ENCODE measurements around the gene TMEM238L.
"Not testable (repeated sequence)": the region's sequence is repeated elsewhere in the genome, so short reads cannot be mapped to it uniquely, and the experiment has no call there.

TMEM238L gene

GRCh38 chr17:10803830-10804475 lies at the start of gene TMEM238L:
Gene TMEM238L (minus strand): TSS chr17:10804099. CDS start chr17:10803963, 136 bp downstream.
- DNase-seq (ENCODE audit: low read depth) = no peak
- TF ChIP-seq, protein P1, sequence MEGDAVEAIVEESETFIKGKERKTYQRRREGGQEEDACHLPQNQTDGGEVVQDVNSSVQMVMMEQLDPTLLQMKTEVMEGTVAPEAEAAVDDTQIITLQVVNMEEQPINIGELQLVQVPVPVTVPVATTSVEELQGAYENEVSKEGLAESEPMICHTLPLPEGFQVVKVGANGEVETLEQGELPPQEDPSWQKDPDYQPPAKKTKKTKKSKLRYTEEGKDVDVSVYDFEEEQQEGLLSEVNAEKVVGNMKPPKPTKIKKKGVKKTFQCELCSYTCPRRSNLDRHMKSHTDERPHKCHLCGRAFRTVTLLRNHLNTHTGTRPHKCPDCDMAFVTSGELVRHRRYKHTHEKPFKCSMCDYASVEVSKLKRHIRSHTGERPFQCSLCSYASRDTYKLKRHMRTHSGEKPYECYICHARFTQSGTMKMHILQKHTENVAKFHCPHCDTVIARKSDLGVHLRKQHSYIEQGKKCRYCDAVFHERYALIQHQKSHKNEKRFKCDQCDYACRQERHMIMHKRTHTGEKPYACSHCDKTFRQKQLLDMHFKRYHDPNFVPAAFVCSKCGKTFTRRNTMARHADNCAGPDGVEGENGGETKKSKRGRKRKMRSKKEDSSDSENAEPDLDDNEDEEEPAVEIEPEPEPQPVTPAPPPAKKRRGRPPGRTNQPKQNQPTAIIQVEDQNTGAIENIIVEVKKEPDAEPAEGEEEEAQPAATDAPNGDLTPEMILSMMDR (IDR thresholded peaks at IDR 0.05; ENCODE audit: low read length, missing control alignments) = no peak
- H3K4me3 ChIP-seq (replicated peaks; ENCODE audit: low read depth, low read length) = no peak within 1 kb of the TSS

DNA sequence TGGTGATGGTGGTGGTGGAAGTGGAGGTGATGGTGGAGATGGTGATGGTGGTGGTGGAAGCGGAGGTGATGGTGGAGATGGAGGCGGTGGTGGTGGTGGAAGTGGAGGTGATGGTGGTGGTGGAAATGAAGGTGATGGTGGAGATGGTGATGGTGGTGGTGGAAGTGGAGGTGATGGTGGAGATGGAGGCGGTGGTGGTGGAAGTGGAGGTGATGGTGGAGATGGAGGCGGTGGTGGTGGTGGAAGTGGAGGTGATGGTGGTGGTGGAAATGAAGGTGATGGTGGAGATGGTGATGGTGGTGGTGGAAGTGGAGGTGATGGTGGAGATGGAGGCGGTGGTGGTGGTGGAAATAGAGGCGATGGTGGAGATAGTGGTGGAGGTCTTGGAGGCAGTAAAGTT lies 42.7 kb upstream of the TMEM238L start:
- not testable (repeated sequence) for DNase-seq (ENCODE audit: low read depth); H3K4me3 ChIP-seq (replicated peaks; ENCODE audit: low read depth, low read length)

DNA sequence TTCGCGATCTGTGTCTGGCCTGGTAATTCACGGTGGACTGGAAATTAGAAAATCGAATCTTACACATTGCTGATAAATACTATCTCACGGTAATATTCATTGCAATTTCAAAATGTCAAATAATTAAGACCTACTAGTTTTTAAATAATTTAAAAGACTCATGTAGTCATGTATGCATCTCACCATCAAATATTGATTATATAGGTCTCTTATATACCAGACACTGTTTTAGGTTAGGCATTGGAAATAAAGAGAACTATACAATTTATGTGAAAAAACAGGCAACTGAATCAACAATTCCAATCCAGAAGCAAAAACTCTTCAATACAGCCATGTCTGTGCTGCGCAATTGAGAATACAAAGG lies 41.5 kb upstream of the TMEM238L start:
- no peak for DNase-seq (ENCODE audit: low read depth)
- TF ChIP-seq, protein P1 (IDR thresholded peaks at IDR 0.05; ENCODE audit: low read length, missing control alignments) = no peak
- H3K4me3 ChIP-seq (replicated peaks; ENCODE audit: low read depth, low read length) = no peak overlapping the region

DNA sequence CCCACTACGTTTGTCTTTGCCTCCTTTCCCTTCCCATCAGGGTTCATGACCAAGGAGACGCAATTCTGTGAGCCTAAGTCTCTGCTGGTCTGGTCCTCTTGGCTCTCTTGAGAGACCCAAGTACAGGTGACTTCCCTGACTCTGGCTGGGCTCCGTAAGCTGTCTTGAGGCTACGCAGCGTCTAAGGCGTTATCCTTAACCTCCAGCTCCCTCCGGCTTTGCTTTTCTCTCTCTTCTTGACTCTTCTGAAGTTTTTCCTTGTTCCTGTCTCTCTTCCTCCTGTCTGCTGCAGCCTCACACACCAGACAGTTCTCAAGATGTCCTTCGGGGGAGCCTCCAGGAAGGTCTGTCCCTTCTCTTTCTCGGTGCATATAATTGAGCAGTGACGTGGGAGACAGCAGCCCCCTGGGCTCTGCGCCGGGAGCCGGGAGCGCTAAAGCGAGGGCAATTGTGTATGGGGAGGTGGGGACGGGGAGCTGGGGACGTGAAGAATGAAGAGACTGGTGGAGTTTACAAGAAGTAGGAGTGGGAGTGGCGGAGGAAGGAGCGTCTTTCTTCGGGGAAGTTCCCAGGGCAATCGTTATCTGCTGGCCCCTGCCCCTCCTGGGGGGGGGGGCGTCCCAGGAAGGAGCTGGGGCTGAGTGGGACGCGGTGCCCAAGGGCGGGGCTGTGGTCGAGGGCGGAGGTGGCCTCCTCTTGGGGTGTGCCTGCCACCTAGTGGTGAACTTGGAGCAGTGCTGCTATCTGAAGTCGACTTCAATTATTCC lies 40.9 kb upstream of the TMEM238L start:
- TF ChIP-seq, protein P1 (IDR thresholded peaks at IDR 0.05; ENCODE audit: low read length, missing control alignments) = peak; percentile 89
- H3K4me3 ChIP-seq (replicated peaks; ENCODE audit: low read depth, low read length) = peak overlapping the region; percentile 45
- peak; percentile 68 for DNase-seq (ENCODE audit: low read depth)

DNA sequence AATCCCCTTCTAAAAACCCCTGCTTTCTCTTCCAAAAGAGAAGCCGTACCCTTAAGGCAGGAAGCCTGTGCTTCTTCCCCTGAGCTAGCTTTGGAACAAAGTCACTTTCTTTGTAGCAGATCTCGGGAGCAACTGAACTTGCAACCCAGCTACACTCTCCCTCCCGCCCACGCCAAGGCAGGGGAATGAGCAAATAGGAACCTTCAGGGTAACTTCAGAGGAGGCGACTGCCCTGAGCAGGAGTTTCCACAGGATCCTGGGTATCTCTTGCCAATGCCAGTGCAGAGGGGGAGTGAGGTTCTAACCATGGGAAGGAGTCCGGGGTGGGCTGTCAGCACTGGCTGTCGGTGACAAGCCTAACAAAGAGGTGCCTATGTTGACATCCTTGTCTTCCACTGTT lies 39.9 kb upstream of the TMEM238L start:
- peak; percentile 12 for DNase-seq (ENCODE audit: low read depth)
- H3K4me3 ChIP-seq (replicated peaks; ENCODE audit: low read depth, low read length) = no peak overlapping the region
- TF ChIP-seq, protein P1 (IDR thresholded peaks at IDR 0.05; ENCODE audit: low read length, missing control alignments) = no peak

DNA sequence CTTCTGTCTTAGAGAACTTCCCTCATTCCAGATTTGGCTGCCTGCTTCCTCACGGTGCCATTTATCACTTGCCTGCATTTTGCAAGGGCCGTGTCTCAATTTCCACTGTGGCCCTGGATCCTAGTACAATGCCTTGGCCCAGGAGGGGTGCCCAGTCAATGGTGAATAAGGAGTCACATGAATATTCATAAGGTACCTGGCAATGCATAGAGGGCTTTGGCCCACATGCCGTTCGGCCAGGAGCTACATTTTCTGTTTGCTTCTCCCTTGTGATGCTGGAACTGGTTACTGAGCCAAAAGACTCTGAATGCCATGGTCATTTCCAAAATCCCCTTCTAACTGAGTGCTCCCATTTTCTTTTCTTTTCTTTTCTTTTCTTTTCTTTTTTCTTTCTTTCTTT lies 38.8 kb upstream of the TMEM238L start:
- no peak overlapping the region for H3K4me3 ChIP-seq (replicated peaks; ENCODE audit: low read depth, low read length)
- DNase-seq (ENCODE audit: low read depth) = no peak
- TF ChIP-seq, protein P1 (IDR thresholded peaks at IDR 0.05; ENCODE audit: low read length, missing control alignments) = no peak

- TF ChIP-seq, protein P1 (IDR thresholded peaks at IDR 0.05; ENCODE audit: low read length, missing control alignments) = no peak
- DNase-seq (ENCODE audit: low read depth) = no peak
- no peak overlapping the region for H3K4me3 ChIP-seq (replicated peaks; ENCODE audit: low read depth, low read length)
Measured at GRCh38 chr17:10838682-10839081, 34.8 kb upstream of the TMEM238L start.
